PC-3 (cell line): ENCODE results near the gene PCBP3.

Experiments
- EZH2 ChIP-seq: fragments of 300-600 bp; sonication (generic); IDR thresholded peaks from one replicate; pipeline ENCODE4 v1.6.1; 2017; ENCODE audit warnings: antibody characterized with exemption, mild to moderate bottlenecking, low read length; ENCODE audit not compliant: unreplicated experiment
- EZH2phosphoT487 ChIP-seq: fragments of 300-600 bp; sonication (generic); IDR thresholded peaks from 2 replicates; pipeline ENCODE4 v1.6.1; 2018; ENCODE audit warnings: mild to moderate bottlenecking, antibody characterized with exemption, low read length, borderline replicate concordance
- TF ChIP-seq, protein P1 (sequence below): fragments of 300-600 bp; sonication (generic); conservative IDR thresholded peaks from 2 replicates; pipeline ENCODE4 v1.5.1; 2017; ENCODE audit warnings: antibody characterized with exemption, low read depth, mild to moderate bottlenecking, low read length

GRCh38 chr21:45736042-45736689 is 92.6 kb downstream of the PCBP3 start:
- TF ChIP-seq, protein P1, sequence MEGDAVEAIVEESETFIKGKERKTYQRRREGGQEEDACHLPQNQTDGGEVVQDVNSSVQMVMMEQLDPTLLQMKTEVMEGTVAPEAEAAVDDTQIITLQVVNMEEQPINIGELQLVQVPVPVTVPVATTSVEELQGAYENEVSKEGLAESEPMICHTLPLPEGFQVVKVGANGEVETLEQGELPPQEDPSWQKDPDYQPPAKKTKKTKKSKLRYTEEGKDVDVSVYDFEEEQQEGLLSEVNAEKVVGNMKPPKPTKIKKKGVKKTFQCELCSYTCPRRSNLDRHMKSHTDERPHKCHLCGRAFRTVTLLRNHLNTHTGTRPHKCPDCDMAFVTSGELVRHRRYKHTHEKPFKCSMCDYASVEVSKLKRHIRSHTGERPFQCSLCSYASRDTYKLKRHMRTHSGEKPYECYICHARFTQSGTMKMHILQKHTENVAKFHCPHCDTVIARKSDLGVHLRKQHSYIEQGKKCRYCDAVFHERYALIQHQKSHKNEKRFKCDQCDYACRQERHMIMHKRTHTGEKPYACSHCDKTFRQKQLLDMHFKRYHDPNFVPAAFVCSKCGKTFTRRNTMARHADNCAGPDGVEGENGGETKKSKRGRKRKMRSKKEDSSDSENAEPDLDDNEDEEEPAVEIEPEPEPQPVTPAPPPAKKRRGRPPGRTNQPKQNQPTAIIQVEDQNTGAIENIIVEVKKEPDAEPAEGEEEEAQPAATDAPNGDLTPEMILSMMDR: no peak
- TF ChIP-seq EZH2 (no peak), EZH2phosphoT487 (no peak)
